Measurements from ENCODE around the gene YAF2. TPM values are rescaled to one million over a fixed set of nuclear protein-coding genes. Genes with fewer than 3 reads are reported as not detected.

The YAF2 gene
- total RNA-seq, 4 donors from 2014 or later: 22.7 to 55.4 (median 24.5) TPM

DNA sequence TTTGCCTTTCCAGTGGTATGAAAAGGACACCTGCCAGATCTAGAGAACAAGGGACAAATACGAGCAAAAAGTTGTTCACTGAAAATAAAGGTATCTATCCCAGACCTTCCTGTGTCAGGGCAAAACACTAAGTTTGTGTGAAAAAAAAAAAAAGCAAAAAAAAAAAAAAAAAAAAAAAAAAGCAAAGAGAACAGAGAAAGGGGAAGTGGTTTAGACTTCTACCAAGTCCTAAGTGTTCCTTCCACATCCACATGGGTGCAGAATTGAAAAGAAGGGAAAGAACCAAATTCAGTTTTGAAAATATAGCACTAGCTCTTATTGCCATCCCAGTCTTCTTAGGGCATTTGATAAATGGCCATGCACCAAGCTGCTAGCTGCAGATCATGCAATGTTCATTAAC, 46.1 kb upstream of the YAF2 start:
- no peaks in the 10 kb centered on the region for H3K36me3 ChIP-seq
- in situ Hi-C loops (cut with MboI; ENCODE audit: low pct_ligation_motif_present in 1 of 4, low pct_unique_long_range_greater_than_20kb in 1 of 4, low sequenced_read_pairs in 3 of 4) (no loop called here), intact Hi-C loops (cut with DNase I; ENCODE audit: low total_unique reads) (no loop called here)
- WGBS, 2 donors (ENCODE audit: low coverage in 1 of 2): 67% methylated on average over 1 of the region's 1 CpG; no CpG with 5 or more reads in 1 of the 2 donors
- H3K9me3 ChIP-seq: no peaks in the 10 kb centered on the region
- H3K4me1 ChIP-seq: no peaks in the 10 kb centered on the region
- H3K4me3 ChIP-seq: no peak overlapping the region
- no peak overlapping the region for H3K27ac ChIP-seq
- no peaks in the 10 kb centered on the region for H3K27me3 ChIP-seq
- TF ChIP-seq, protein P1, sequence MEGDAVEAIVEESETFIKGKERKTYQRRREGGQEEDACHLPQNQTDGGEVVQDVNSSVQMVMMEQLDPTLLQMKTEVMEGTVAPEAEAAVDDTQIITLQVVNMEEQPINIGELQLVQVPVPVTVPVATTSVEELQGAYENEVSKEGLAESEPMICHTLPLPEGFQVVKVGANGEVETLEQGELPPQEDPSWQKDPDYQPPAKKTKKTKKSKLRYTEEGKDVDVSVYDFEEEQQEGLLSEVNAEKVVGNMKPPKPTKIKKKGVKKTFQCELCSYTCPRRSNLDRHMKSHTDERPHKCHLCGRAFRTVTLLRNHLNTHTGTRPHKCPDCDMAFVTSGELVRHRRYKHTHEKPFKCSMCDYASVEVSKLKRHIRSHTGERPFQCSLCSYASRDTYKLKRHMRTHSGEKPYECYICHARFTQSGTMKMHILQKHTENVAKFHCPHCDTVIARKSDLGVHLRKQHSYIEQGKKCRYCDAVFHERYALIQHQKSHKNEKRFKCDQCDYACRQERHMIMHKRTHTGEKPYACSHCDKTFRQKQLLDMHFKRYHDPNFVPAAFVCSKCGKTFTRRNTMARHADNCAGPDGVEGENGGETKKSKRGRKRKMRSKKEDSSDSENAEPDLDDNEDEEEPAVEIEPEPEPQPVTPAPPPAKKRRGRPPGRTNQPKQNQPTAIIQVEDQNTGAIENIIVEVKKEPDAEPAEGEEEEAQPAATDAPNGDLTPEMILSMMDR (IDR thresholded peaks at IDR 0.05): no peak
- TF ChIP-seq POLR2AphosphoS5 (IDR thresholded peaks at IDR 0.05) (no peak), EP300 (IDR thresholded peaks at IDR 0.05; ENCODE audit: low read depth) (no peak), POLR2A (IDR thresholded peaks at IDR 0.05) (no peak)
- DNase-seq: no peak

DNA sequence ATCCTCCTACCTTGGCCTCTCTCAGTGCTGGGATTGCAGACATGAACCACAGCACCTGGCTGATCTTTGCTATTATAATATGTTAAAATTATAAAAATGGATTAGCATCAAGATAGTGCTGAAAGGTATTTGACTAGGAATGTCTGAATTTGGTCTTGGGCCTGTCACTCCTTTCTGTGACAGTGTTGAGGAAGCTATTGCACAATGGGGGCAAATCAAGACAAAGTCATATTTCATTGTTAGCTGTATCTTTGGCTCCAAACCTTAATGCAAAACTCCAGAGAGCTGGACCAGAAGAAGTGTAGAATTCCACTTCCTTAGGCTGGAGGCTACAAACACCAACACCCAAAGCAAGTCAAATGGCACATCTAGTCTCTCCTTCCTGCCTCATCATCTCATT, 45.7 kb upstream of the YAF2 start:
- no peaks in the 10 kb centered on the region for H3K4me1 ChIP-seq
- in situ Hi-C loops (cut with MboI; ENCODE audit: low pct_ligation_motif_present in 1 of 4, low pct_unique_long_range_greater_than_20kb in 1 of 4, low sequenced_read_pairs in 3 of 4): no loop called here

DNA sequence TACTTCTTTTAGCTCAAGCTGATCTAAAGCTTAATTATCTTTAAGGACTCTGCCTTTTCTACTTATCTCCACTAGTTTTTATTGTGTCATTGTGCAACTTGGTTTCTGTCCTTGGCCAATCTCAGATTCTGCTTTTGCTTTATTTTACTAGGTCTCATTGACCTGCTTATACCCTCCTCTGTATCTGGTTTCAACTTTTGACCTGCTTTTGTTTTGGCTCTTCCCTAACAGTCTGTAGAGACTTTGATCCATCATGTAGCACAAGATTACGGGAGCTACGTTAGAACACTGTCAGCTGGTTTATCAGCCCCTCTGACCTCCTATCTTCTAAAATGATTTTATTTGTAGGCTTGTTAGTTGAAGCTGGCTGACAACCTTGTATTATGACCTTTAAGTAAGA, 44.2 kb upstream of the YAF2 start:
- intact Hi-C loops (cut with DNase I; ENCODE audit: low total_unique reads) (no loop called here), in situ Hi-C loops (cut with MboI; ENCODE audit: low pct_ligation_motif_present in 1 of 4, low pct_unique_long_range_greater_than_20kb in 1 of 4, low sequenced_read_pairs in 3 of 4) (no loop called here)
- Histone ChIP-seq H3K36me3 (no peaks in the 10 kb centered on the region), H3K27ac (no peak overlapping the region), H3K27me3 (no peaks in the 10 kb centered on the region), H3K9me3 (no peaks in the 10 kb centered on the region), H3K4me1 (no peaks in the 10 kb centered on the region), H3K4me3 (no peak overlapping the region)
- DNase-seq: no peak
- TF ChIP-seq POLR2AphosphoS5 (IDR thresholded peaks at IDR 0.05): no peak
- TF ChIP-seq EP300 (IDR thresholded peaks at IDR 0.05; ENCODE audit: low read depth): no peak
- TF ChIP-seq, protein P1 (IDR thresholded peaks at IDR 0.05): no peak
- no peak for TF ChIP-seq POLR2A (IDR thresholded peaks at IDR 0.05)
- WGBS, 2 donors (ENCODE audit: low coverage in 1 of 2): 60% methylated on average over 2 of the region's 2 CpGs

More for the DNA sequence above, 45.7 kb upstream of the YAF2 start:
- H3K27me3 ChIP-seq: no peaks in the 10 kb centered on the region
- H3K4me3 ChIP-seq: no peak overlapping the region
- no peak overlapping the region for H3K27ac ChIP-seq
- intact Hi-C loops (cut with DNase I; ENCODE audit: low total_unique reads): no loop called here
- no peak for DNase-seq
- TF ChIP-seq POLR2AphosphoS5 (IDR thresholded peaks at IDR 0.05): no peak
- TF ChIP-seq, protein P1 (IDR thresholded peaks at IDR 0.05): no peak
- no peak for TF ChIP-seq EP300 (IDR thresholded peaks at IDR 0.05; ENCODE audit: low read depth)
- no peak for TF ChIP-seq POLR2A (IDR thresholded peaks at IDR 0.05)
- no peaks in the 10 kb centered on the region for H3K9me3 ChIP-seq
- no peaks in the 10 kb centered on the region for H3K36me3 ChIP-seq

DNA sequence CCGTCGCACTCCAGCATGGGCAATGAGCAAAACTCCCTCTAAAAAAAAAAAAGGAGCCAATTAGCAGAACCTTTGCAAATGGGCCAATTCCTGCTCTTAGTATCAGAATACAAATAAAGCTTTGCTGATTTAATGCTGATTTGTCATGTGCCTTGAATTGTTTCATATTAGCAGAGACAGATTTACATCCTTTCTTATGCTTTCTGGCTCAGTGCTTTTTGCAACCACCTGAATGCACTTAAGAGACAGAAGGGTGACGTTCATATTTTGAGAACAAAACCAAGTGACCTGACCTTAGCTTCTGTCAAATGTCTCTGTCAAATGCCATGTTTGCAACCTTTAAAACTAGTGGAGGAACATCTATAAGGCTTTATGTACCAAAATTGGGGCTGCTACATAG, 43.8 kb upstream of the YAF2 start:
- WGBS, 2 donors (ENCODE audit: low coverage in 1 of 2): 87 to 100% methylated on average over 2 to 3 of the region's 3 CpGs
- Histone ChIP-seq H3K4me3 (no peak overlapping the region), H3K27ac (no peak overlapping the region), H3K27me3 (no peaks in the 10 kb centered on the region), H3K9me3 (no peaks in the 10 kb centered on the region), H3K36me3 (no peaks in the 10 kb centered on the region), H3K4me1 (no peaks in the 10 kb centered on the region)
- intact Hi-C loops (cut with DNase I; ENCODE audit: low total_unique reads) (no loop called here), in situ Hi-C loops (cut with MboI; ENCODE audit: low pct_ligation_motif_present in 1 of 4, low pct_unique_long_range_greater_than_20kb in 1 of 4, low sequenced_read_pairs in 3 of 4) (no loop called here)
- no peak for DNase-seq
- TF ChIP-seq EP300 (IDR thresholded peaks at IDR 0.05; ENCODE audit: low read depth) (no peak), POLR2AphosphoS5 (IDR thresholded peaks at IDR 0.05) (no peak), POLR2A (IDR thresholded peaks at IDR 0.05) (no peak)
- TF ChIP-seq, protein P1 (IDR thresholded peaks at IDR 0.05): no peak

Data from transverse colon (tissue), 4 donors.